Measurements from ENCODE around the gene RRP8. TPM values are rescaled to one million over a fixed set of nuclear protein-coding genes. Genes with fewer than 3 reads are reported as not detected.
A peak's percentile ranks its signal among the peaks of the same experiment; 100 is the strongest.

RRP8 gene
- total and polyA plus RNA-seq, 10 donors: 17.0 to 28.4 (median 23.6) TPM

GRCh38 chr11:6623391-6624363 lies 20.3 kb upstream of the RRP8 start:
- Histone ChIP-seq H3K9me3 (no peaks in the 10 kb centered on the region), H3K36me3 (peaks cover 0 to 50% (median 10%) of the 10 kb centered on the region in 6 donors), H3K27ac (no peak overlapping the region), H3K27me3 (replicated peaks in 1 of 7) (no peaks in the 10 kb centered on the region), H3K4me3 (no peak overlapping the region), H3K4me1 (peaks cover 18 to 59% (median 34%) of the 10 kb centered on the region in 6 donors)
- 80 to 91% (median 89%) methylated on average over 16 to 31 of the region's 31 CpGs for WGBS, 5 donors
- DNase-seq: peak; percentile 74
- TF ChIP-seq POLR2AphosphoS5 (IDR thresholded peaks at IDR 0.05) (peak in 1 of 3 donors; percentile 18), CTCF (IDR thresholded peaks at IDR 0.05 in 8 of 11, conservative IDR thresholded peaks at IDR 0.05 in 3 of 11) (no peak), POLR2A (IDR thresholded peaks at IDR 0.05) (no peak)
- intact Hi-C loops (cut with DNase I; ENCODE audit: low total_unique reads): no loop called here

GRCh38 chr11:6622261-6623171 lies 19.1 kb upstream of the RRP8 start:
- no peak overlapping the region for H3K27ac ChIP-seq
- H3K27me3 ChIP-seq (replicated peaks in 1 of 7): no peaks in the 10 kb centered on the region
- TF ChIP-seq POLR2AphosphoS5 (IDR thresholded peaks at IDR 0.05) (peak in 2 of 3 donors; percentile 20 to 62), POLR2A (IDR thresholded peaks at IDR 0.05) (no peak), CTCF (IDR thresholded peaks at IDR 0.05 in 8 of 11, conservative IDR thresholded peaks at IDR 0.05 in 3 of 11) (no peak)
- DNase-seq: peak; percentile 75
- peaks cover 17 to 61% (median 37%) of the 10 kb centered on the region in 6 donors for H3K4me1 ChIP-seq
- intact Hi-C loops (cut with DNase I; ENCODE audit: low total_unique reads): no loop called here
- H3K36me3 ChIP-seq: peaks cover 0 to 47% (median 9%) of the 10 kb centered on the region in 6 donors
- no peak overlapping the region for H3K4me3 ChIP-seq
- WGBS, 5 donors: 76 to 90% (median 86%) methylated on average over 6 to 24 of the region's 24 CpGs
- H3K9me3 ChIP-seq: no peaks in the 10 kb centered on the region

DNA sequence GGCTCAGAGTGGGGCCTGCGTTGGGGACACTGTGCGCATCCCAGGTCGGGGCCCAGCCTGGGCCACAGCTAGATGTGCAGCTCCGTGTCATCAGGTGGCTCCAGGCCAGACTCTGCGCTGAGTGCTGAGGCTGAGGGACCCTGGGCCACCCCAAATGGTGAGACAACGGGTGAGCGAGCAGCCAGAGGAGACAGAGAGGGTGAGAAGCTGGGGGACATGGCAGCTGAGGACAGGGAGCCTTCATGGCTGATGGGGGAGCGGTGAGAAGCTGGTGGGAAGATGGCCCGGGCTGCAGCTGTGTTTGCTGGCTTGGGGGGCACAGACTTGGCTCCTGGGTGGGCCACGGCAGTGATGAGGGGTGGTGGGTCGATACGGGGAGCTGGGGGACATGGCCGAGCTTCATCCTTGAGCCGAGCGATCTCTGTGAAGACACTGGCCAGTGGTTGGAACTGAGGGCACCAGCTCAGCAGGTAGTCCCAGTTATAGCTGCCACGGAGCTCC lies 18.3 kb upstream of the RRP8 start:
- TF ChIP-seq POLR2AphosphoS5 (IDR thresholded peaks at IDR 0.05) (no peak), POLR2A (IDR thresholded peaks at IDR 0.05) (no peak)
- H3K36me3 ChIP-seq: peaks cover 0 to 48% (median 11%) of the 10 kb centered on the region in 6 donors
- intact Hi-C loops (cut with DNase I; ENCODE audit: low total_unique reads): no loop called here

GRCh38 chr11:6620636-6621035 lies 17.2 kb upstream of the RRP8 start:
- intact Hi-C loops (cut with DNase I; ENCODE audit: low total_unique reads): no loop called here
- no peaks in the 10 kb centered on the region for H3K27me3 ChIP-seq (replicated peaks in 1 of 7)
- peak; percentile 33 for DNase-seq
- peaks cover 17 to 61% (median 36%) of the 10 kb centered on the region in 6 donors for H3K4me1 ChIP-seq
- no peaks in the 10 kb centered on the region for H3K9me3 ChIP-seq
- peaks cover 0 to 48% (median 22%) of the 10 kb centered on the region in 6 donors for H3K36me3 ChIP-seq
- no peak for TF ChIP-seq POLR2AphosphoS5 (IDR thresholded peaks at IDR 0.05)
- H3K4me3 ChIP-seq: no peak overlapping the region
- peak overlapping the region in 2 of 8 donors; percentile 8 to 94 for H3K27ac ChIP-seq
- WGBS, 5 donors: 31 to 78% (median 70%) methylated on average over 1 of the region's 1 CpG

More for the DNA sequence above, 18.3 kb upstream of the RRP8 start:
- H3K27me3 ChIP-seq (replicated peaks in 1 of 7): no peaks in the 10 kb centered on the region
- no peak overlapping the region for H3K4me3 ChIP-seq
- peak; percentile 77 for DNase-seq
- H3K9me3 ChIP-seq: no peaks in the 10 kb centered on the region
- 91 to 93% (median 91%) methylated on average over 16 of the region's 16 CpGs for WGBS, 5 donors
- no peak overlapping the region for H3K27ac ChIP-seq
- peaks cover 18 to 61% (median 37%) of the 10 kb centered on the region in 6 donors for H3K4me1 ChIP-seq
